Anterior cingulate cortex (tissue), 58 donors: ENCODE results near the gene PDPN.

Source experiments
- DNase-seq, 58 donors: peaks; one replicate each; lab custom pipeline; 2025; lab: John Stamatoyannopoulos, UW

Gene PDPN

GRCh38 chr1:13666317-13666716 lies 82.7 kb downstream of the PDPN start:
- no peak for DNase-seq
